LoVo (cell line): ENCODE measurements around the gene MRPS31.
A peak's percentile ranks its signal among the peaks of the same experiment; 100 is the strongest.

ENCODE experiments used
- DNase-seq: peaks from one replicate; pipeline ENCODE4 v3.0.0-alpha.2; 2016; ENCODE audit warnings: low spot score

The MRPS31 gene

GRCh38 chr13:40770934-40771618, at the start of gene MRPS31:
Gene MRPS31 (minus strand): TSS chr13:40771190. CDS start chr13:40771136, 54 bp downstream.
- DNase-seq: peak; percentile 95

GRCh38 chr13:40819797-40820315, 48.9 kb upstream of the MRPS31 start:
- DNase-seq: no peak

- DNase-seq: no peak
Observed at GRCh38 chr13:40818926-40819325, 47.9 kb upstream of the MRPS31 start.

- DNase-seq: no peak
Observed at GRCh38 chr13:40814803-40815202, 43.8 kb upstream of the MRPS31 start.

GRCh38 chr13:40813667-40814454, 42.9 kb upstream of the MRPS31 start:
- no peak for DNase-seq

GRCh38 chr13:40812724-40813445, 41.9 kb upstream of the MRPS31 start:
- no peak for DNase-seq

- DNase-seq: no peak
Observed at GRCh38 chr13:40812102-40812501, 41.1 kb upstream of the MRPS31 start.

- no peak for DNase-seq
Observed at GRCh38 chr13:40809471-40809870, 38.5 kb upstream of the MRPS31 start.

GRCh38 chr13:40806241-40806640, 35.3 kb upstream of the MRPS31 start:
- no peak for DNase-seq

- no peak for DNase-seq
Observed at GRCh38 chr13:40803316-40803715, 32.3 kb upstream of the MRPS31 start.

GRCh38 chr13:40801255-40802217, 30.5 kb upstream of the MRPS31 start:
- no peak for DNase-seq

GRCh38 chr13:40800559-40800958, 29.6 kb upstream of the MRPS31 start:
- no peak for DNase-seq

GRCh38 chr13:40799508-40799907, 28.5 kb upstream of the MRPS31 start:
- DNase-seq: no peak

GRCh38 chr13:40798380-40798779, 27.4 kb upstream of the MRPS31 start:
- no peak for DNase-seq

GRCh38 chr13:40796649-40797048, 25.7 kb upstream of the MRPS31 start:
- no peak for DNase-seq

GRCh38 chr13:40794414-40795368, 23.7 kb upstream of the MRPS31 start:
- no peak for DNase-seq

GRCh38 chr13:40793339-40793738, 22.3 kb upstream of the MRPS31 start:
- DNase-seq: no peak

GRCh38 chr13:40792284-40793051, 21.5 kb upstream of the MRPS31 start:
- DNase-seq: no peak

- DNase-seq: no peak
Observed at GRCh38 chr13:40790154-40790616, 19.2 kb upstream of the MRPS31 start.
